NCI-H526 treated with DMSO at 0.1 percent for 48 hours (cell line): Measurements from ENCODE around the gene ARL9.

Source experiments
- DNase-seq: peaks from one replicate; lab custom pipeline; 2025; lab: John Stamatoyannopoulos, UW

The ARL9 gene

DNA sequence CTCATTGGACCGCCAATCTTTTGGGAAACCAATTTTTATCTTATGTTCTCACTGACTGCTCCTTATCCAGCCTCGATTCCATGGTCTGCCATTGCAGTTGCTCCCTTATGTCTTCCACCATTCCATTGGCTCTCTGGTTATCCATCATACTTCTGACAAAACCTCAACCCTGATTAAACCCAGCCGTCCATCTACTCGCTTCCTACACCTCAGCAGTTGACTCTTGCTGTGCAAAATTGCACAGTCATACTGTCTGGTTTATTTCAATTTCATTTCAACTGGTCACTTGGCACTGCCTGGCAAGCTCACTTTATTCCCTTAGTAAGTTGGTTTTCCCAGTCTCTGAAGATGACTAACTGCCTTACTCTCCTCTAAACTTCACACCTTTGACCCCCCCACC is 26.2 kb downstream of the ARL9 start:
- no peak for DNase-seq

DNA sequence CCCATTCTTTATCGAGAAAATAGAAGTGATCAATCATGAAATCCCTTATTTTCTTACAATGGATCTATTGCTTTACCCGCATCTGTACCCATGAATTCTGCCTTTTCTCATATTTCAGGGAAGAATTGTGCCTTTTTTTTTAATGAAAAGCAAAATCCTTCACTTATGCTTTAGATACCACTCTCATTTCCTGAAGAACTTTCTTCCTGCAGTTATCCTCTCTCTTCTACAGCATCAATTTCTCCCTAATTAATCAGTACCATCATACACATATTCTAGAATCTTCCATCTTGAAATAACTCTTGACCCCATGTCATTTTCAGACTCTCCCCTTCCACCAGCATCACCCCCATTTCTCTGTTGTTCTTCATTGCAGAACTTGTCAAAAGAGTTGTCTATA is 26.6 kb downstream of the ARL9 start:
- DNase-seq, result no peak

DNA sequence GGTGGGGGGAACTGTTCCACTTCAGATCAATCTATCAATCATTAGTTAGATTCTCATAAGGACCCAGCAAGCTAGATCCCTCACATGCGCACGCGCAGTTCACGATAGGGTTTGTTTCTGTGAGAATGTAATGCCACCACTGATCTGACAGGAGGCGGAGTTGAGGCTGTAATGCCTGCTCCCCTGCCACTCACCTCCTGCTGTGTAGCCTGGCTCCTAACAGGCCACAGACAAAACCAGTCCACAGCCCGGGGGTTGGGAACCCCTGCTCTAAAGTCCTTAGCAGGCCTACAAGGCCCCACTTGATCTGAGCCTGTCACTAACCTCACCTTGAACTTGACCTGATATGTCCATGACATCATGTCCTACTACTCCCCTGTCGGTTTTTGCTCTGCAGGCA is 30.3 kb downstream of the ARL9 start:
- DNase-seq, result no peak

DNA sequence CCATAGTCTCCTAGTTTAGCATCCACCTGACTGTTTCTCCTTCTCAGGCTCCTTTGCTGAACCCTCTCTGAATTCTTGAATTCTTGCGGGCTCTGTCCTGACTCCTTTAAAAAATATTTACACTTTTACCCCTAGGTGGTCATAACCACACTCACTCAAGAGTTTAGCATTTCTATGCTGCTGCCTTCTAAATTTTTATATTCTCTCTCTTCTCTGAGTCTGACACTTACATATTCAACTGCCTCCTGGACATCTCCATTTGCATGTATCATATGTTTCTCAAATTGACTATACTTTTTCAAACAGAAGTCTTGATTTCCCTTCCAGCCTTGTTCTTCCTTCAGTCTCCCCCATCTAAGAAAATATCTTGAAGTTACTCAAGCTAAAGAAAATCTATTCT is 31.6 kb downstream of the ARL9 start:
- DNase-seq, result no peak

DNA sequence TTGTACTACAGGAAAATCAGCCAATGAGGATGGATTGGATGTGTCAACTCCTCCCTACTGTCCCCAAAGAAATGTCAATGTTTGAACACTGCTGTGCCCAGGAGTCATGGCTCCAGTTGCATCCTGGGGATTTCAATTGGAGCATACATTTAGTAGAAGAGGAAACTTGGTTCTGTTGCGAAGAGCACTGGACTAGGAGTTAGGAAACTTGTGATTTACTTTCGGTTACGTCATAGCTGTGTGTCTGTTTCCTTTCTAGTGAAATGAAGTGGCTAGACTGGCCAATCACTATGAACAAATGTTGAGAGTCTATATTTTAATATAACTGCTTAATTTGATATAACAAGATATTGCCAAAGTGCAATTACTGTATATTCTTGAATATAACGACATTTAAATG is 35.2 kb downstream of the ARL9 start:
- no peak for DNase-seq

DNA sequence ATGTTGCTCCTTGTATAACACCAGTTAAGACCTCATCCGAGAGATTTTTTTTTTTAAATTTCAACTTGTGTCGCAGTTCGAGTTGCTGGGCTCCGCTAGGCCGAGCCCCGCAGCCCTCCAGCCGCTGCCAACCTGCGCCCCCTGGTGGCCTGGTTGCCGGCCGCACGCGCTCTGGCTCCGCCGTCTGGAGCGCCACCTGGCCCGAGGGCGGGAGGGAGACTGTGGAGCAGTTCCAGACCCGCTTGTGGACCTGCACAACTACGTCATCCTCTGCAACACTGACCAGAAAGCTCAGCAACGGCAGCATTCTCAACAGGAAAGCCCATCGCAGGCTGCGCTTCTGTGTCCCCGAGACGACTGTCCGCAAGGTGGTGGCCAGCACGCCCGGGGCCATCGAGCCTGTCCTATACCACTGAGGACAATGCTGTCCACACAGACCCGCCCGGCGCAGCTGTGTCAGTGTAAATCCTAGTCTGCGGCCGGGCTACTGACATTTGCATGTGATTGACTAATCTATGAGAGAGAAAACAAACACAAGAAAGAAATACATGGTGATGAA is 39.1 kb downstream of the ARL9 start:
- peak; percentile 93 for DNase-seq

DNA sequence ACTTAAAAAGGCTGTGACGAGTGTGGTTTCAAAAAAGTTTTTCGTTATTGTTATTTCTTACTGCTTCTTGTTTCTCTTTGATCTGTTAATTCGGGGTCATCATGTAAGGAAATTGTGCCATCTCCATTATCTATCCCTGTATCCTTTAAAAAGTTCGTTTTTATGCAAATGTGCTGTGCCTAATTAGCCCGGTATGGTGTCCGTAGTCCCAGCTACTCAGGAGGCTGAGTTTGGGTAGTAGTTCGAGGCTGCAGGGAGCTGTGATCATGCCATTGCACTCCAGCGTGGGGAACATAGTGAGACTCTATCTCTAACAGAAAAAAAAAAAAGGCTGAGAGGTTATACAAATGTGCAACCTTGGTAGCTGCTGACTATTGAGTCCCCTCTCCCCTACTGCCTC is 45.1 kb downstream of the ARL9 start:
- no peak for DNase-seq

DNA sequence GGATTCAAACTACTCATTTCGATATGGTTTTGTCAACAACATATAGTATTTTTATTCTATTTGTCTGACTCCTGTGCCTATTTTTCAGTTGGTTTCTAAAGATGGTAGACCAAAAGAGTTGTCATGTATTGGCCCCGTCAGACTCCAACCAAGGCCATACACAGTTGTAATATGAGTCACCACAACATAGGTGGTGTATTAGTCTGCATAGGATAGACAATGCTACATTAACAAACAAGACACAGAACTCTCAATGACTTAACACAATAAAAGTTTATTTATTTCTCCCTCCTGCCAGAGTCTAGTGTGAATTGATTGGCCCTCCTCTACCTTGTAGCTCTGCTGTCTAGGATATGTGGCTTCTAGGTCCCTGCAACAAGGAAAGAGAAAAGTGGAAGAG is 45.9 kb downstream of the ARL9 start:
- DNase-seq, result no peak

DNA sequence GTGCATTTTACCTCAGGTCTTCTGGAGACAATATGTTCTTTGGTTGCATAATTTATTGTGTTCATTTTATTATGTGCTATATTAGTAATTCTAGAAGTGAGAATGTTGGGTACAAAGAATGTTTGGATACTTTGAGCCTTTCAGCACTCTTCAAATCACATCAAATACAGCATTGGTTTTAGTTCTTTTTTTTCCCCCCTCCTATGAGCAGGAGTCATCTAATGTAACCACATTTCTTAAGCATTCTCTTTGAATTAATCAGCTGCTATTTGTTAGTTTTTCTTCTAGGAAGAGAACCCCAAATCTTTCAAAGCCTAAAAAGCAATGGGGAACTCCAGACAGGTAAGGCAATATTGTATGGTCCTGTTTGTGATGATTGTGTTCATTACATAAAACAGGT is 46.7 kb downstream of the ARL9 start:
- DNase-seq, result no peak

DNA sequence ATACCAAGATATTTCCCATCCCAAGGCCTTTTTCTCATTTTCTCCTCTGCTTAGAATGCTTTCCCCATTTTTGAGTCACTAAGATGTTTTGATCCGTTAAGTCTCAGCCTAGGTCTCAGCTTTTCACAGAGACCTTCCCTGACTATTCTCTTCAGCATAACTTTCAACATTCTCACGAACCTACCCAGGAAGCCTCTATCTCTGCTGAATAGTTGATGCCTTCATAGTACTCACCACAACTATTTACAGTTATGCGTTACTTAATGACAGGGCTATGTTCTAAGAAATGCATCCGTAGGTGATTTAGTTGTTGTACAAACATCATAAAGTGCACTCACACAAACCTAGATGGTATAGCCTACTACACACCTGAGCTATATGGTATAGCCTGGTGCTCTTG is 64.5 kb downstream of the ARL9 start:
- no peak for DNase-seq
